ENCODE measurements around the gene NELL2.

DNA sequence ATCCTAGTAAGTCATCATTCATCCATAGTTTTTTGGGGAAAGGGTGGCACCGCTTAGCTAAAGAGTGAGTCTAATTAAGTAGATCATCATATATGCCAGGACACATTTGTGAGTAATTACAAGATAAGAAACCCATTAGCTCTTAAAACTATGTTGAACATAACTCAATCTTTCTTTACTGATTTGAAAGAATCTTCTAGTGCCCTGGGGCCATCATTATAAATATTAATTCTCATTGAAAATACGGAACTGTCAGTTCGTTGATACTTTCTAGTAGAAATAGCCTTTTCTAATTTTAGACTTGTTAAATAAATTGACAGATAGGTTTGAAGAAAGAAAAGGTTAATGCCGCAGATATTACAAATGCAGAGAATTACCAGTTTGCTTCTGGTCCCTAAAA, 312.6 kb downstream of the NELL2 start:
- TF ChIP-seq, protein P1, sequence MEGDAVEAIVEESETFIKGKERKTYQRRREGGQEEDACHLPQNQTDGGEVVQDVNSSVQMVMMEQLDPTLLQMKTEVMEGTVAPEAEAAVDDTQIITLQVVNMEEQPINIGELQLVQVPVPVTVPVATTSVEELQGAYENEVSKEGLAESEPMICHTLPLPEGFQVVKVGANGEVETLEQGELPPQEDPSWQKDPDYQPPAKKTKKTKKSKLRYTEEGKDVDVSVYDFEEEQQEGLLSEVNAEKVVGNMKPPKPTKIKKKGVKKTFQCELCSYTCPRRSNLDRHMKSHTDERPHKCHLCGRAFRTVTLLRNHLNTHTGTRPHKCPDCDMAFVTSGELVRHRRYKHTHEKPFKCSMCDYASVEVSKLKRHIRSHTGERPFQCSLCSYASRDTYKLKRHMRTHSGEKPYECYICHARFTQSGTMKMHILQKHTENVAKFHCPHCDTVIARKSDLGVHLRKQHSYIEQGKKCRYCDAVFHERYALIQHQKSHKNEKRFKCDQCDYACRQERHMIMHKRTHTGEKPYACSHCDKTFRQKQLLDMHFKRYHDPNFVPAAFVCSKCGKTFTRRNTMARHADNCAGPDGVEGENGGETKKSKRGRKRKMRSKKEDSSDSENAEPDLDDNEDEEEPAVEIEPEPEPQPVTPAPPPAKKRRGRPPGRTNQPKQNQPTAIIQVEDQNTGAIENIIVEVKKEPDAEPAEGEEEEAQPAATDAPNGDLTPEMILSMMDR (conservative IDR thresholded peaks at IDR 0.05; ENCODE audit: low read depth, low read length), result no peak
- TF ChIP-seq EZH2 (IDR thresholded peaks at IDR 0.05; ENCODE audit: low read length, unreplicated experiment), result no peak
- no peak for TF ChIP-seq EZH2phosphoT487 (IDR thresholded peaks at IDR 0.05; ENCODE audit: borderline replicate concordance, low read length)
